22Rv1 (cell line): Measurements from ENCODE around the gene RGS6.

Source experiments
- H3K27ac ChIP-seq: fragments of 450-650 bp; 2 replicates; pipeline ENCODE4 v1.5.1; 2017
- ZFX ChIP-seq: fragments of 450-650 bp; IDR thresholded peaks from 2 replicates; pipeline ENCODE4 v1.6.1; 2017; ENCODE audit warnings: antibody characterized with exemption, borderline replicate concordance
- TF ChIP-seq, protein P1 (sequence below): fragments of 450-650 bp; IDR thresholded peaks from 2 replicates; pipeline ENCODE4 v1.5.1; 2017; ENCODE audit warnings: mild to moderate bottlenecking

The RGS6 gene

DNA sequence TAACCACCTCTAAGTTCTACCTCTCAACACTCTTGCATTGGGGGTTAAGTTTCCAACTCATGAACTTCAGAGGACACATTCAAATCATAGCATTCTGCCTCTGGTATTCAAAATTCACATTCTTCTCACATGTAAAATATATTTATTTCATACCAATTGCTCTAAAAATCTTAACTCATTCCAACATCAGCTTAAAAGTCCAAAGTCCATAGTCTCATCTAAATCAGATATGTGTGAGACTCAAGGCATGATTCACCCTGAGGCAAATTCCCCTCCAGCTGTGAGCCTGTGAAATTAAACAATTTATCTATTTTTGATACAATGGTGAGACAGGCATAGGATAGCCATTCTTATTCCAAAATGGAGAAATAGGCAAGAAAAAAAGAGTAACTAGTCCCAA lies 214.0 kb downstream of the RGS6 start:
- no peak overlapping the region for H3K27ac ChIP-seq
- TF ChIP-seq, protein P1, sequence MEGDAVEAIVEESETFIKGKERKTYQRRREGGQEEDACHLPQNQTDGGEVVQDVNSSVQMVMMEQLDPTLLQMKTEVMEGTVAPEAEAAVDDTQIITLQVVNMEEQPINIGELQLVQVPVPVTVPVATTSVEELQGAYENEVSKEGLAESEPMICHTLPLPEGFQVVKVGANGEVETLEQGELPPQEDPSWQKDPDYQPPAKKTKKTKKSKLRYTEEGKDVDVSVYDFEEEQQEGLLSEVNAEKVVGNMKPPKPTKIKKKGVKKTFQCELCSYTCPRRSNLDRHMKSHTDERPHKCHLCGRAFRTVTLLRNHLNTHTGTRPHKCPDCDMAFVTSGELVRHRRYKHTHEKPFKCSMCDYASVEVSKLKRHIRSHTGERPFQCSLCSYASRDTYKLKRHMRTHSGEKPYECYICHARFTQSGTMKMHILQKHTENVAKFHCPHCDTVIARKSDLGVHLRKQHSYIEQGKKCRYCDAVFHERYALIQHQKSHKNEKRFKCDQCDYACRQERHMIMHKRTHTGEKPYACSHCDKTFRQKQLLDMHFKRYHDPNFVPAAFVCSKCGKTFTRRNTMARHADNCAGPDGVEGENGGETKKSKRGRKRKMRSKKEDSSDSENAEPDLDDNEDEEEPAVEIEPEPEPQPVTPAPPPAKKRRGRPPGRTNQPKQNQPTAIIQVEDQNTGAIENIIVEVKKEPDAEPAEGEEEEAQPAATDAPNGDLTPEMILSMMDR = no peak
- TF ChIP-seq ZFX = no peak

DNA sequence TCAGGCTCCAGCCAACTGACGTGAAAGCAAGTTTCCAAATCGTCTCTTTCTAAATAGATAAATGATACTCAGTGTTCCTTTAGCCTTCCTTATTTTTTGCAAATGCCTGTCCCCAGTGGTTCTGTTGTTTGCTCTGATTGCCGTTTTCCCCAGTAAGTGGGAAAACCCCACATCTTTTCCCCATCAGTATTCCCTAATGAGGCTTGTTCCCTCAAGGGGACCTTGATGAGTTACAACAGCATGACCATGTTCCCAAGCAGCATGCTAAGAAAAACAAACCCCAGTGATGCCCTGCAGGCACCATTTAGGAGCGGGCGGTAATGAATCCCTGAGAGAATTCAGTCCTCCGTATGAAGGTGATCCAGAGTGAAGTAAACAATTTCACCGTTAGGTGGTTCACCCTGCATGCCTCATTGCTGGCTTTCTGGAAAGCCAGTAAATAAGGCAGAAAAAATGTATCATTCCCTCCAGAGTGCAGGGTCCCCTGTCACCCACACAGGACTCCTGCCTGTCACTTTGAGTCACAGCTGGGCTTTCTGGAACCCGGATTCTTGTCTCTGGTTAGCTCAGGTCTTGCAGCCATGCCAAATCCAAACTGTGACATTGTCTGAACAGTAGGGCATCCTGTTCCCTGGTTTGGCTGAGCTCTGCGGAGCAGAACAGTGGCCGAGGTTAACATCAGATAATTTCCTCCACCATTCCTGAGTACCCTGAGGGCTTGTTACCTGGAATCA lies 222.6 kb downstream of the RGS6 start:
- no peak for TF ChIP-seq ZFX
- TF ChIP-seq, protein P1 = no peak
- H3K27ac ChIP-seq = no peak overlapping the region

DNA sequence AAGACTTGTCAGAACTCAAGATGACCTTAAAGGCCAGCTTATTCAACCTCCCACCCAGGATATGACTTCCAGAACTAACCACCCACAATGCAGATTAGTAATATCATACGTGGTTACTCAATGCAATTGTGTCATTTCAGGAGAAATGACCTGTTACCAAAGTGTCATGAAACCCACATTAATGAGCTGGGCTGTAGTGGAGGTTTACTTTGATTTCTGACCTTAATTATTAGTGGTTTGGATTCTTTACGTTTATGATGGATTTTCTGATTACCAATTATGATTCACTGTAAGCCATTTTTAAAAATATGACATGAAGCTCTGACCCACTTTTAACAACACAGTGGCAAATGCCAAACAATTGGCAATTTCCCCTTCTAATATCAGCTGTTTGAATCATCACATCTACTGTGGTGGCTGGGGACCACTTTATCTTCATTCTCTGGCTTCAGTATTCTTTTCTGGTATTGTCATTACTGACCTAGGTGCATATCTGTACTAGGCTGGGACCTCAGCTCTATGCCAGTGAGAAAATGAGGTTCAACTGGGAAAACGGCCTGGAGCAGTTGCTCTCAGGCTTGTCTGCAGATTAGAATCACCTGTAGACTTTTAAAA lies 223.3 kb downstream of the RGS6 start:
- H3K27ac ChIP-seq = no peak overlapping the region
- TF ChIP-seq, protein P1 = no peak
- TF ChIP-seq ZFX = no peak

DNA sequence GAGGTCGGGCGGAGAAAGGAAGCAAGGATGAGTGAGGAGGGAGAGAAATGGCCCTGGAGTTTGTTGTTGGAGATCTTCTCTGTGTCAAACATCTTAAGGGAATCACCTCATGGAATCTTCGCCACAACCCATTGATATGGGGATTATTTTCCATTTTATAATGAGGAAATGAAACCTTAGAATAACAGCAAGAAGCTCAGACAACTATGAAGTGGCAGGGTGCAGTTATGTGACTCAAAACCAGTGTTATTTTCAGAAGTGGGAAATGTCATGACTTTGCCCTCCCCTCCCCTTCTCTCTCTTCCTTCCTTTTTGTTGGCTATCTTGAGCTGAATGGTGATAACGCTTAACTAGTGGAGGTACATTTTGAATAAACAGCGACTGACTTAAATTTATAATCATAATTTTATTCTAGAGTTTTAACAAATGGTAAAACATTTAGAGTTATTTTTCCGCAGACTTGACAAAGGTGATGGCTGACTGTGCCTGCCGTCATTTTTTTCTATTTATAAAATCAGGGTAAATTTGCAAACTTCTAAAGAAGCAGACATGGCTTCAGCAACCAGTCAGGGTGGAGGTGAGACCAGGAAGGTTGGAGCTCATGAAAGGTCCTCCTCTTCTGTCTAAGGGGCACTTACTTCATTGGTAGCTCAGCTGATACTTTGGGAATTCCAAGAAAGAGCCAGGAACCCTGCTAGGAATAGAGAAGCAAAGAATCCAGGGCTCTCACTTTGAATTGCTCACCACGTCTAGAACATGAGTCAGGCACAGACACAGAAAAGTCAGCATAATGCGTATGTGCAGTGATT lies 232.4 kb downstream of the RGS6 start:
- no peak overlapping the region for H3K27ac ChIP-seq
- TF ChIP-seq, protein P1 = no peak
- TF ChIP-seq ZFX = no peak

DNA sequence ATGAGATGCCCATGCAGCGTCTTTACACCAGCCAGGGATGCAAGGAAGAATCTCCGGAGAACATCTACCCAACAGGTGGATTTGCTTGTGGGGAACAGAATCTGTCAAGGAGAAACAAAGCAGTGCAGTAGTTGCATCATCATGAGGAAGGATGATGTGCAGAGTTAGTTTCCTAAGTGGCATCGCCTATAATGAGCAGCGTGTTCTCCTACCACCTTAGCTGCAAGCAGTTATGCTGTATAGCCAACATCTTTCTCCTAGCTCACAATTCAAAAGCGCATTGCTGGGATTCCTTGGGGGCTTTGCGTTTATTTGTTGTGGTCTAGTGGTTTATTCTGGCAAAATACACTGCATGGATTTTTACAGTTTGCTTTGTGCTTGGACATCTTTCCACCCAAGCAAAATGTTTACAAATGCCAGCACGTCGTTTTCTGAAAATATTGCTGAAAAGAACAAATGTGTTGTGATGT lies 233.0 kb downstream of the RGS6 start:
- TF ChIP-seq, protein P1 = no peak
- TF ChIP-seq ZFX = no peak
- no peak overlapping the region for H3K27ac ChIP-seq

DNA sequence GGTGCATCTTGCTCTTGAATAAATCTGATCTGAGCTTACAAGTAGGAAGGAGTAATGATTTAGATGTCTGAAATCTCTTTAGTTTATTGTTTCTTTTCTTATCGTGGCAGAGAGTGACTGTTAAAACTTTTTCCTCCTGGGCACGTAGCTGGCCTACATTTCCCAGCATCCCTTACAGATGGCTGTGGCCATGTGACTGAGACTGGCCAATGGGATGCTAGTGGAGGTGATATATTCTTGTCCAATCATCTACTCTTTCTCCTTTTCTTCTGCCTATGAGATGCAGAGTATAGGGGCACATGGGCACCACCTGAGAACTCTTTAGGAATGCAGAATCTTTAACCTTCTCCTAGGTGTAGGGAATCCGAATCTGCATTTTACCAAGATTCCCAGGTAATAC lies 237.3 kb downstream of the RGS6 start:
- TF ChIP-seq ZFX = no peak
- TF ChIP-seq, protein P1 = no peak
- no peak overlapping the region for H3K27ac ChIP-seq

DNA sequence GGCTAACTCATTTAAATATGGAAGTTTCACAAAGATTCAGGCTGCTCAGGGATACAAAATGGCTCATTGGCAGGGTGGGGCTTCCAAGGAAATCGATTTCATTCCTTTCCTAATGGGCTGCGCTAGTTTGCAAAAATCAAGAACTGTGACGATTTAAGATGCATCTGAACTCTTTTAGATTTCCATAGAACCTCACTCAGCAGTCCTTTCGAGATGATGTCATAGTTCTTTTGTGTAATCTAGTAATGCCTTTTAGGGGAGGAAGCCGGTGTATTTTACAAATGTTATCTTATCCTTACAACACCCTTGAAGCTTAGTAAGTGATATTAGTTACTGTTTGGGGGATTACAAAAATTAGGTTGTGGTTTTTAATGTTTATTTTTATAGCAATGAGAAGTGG lies 239.8 kb downstream of the RGS6 start:
- no peak for TF ChIP-seq ZFX
- TF ChIP-seq, protein P1 = no peak
- H3K27ac ChIP-seq = no peak overlapping the region
